ENCODE measurements around the gene EBF4.

Gene EBF4

DNA sequence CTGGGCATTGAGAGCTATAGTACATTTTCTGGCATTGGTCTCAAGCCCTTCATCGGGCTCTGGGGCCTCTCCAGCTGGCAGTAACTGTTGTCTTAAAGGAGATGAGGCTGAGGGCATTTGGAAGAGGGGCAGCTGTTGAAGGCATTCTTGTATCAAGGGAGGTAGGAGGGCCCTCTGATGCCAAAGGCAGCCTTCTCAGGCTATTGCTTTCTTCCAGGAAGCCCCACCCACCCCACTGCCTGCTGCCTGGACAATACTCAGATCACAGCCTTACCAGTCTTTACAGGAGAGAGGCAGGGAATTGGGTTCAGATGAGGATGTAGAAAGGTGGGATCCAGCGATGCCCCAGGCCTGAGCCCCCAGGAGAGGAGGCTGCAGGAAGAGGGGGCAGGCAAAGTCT, 61.8 kb downstream of the EBF4 start:
- Mint-ChIP-seq H3K36me3 (ENCODE audit: insufficient read depth) (peaks cover 7% of the 10 kb centered on the region), H3K27me3 (peaks cover 0 to 47% of the 10 kb centered on the region in 2 donors), H3K4me3 (no peak overlapping the region), H3K9me3 (no peaks in the 10 kb centered on the region), H3K4me1 (ENCODE audit: low read depth in 2 of 2) (peaks cover 21 to 31% of the 10 kb centered on the region in 2 donors), H3K27ac (no peak overlapping the region)
- DNase-seq (no peak), ATAC-seq (replicated peaks) (no peak)

DNA sequence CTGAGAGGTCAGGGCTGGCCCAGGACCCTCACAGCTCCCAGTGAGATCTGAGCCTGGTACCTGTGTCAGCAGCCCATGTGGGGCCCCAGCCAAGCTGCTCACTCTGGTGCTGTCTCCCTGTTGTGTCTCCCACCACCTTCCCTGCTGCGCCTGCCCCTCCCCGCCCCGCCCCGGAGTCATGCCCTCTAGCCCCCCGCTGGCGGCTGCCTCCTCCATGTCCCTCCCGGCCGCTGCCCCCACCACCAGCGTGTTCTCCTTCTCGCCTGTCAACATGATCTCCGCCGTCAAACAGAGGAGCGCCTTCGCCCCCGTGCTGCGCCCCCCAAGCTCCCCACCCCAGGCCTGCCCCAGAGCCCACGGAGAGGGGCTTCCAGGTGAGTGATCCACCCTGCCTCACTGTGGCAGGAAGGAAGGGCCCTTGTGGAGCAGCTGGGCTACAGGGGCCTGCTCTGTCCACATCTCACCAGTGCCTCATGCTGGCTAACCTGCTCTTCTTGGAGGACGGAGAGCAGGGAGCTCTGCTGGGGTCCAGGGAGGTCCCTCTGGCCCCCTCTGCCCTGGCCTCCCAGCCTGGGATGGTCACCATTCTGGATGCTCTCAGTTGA, 63.0 kb downstream of the EBF4 start:
- Mint-ChIP-seq H3K27me3 (peaks cover under 1 to 56% of the 10 kb centered on the region in 2 donors), H3K9me3 (no peaks in the 10 kb centered on the region), H3K4me3 (no peak overlapping the region), H3K27ac (no peak overlapping the region), H3K4me1 (ENCODE audit: low read depth in 2 of 2) (peaks cover 15 to 26% of the 10 kb centered on the region in 2 donors), H3K36me3 (ENCODE audit: insufficient read depth) (peaks cover 7% of the 10 kb centered on the region)
- no peak for ATAC-seq (replicated peaks)
- no peak for DNase-seq

DNA sequence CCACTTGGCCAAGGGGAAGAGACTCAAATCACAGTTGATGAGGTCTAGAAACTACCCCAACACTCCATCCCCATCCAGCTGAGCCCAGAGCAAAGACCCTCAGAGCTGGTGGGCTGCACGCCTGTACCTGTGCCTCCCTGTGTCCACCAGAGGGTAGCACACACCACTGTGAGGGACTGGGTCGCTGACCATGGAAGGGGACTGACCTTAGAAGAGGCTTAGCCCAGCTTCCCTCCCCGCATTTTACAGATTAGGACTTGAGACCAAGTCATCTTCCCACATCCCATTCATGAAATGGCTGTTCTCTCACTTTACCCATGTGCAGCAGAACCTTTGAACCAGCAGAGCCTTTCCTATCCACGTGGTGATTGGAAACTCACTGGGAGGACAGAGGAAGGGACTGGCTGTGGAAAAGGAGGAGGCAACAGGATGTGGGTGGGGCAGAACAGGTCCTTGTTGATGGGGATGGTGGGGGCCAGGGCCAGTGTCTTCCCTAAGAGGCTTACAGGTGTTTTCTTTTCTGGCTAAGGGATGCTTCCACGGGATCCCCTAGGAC, 63.6 kb downstream of the EBF4 start:
- no peak overlapping the region for H3K4me3 Mint-ChIP-seq
- H3K4me1 Mint-ChIP-seq (ENCODE audit: low read depth in 2 of 2) = peaks cover 9 to 23% of the 10 kb centered on the region in 2 donors
- ATAC-seq (replicated peaks) (no peak), DNase-seq (no peak)
- H3K36me3 Mint-ChIP-seq (ENCODE audit: insufficient read depth) = peaks cover 7% of the 10 kb centered on the region
- H3K27me3 Mint-ChIP-seq = peaks cover 6 to 62% of the 10 kb centered on the region in 2 donors
- H3K9me3 Mint-ChIP-seq = no peaks in the 10 kb centered on the region
- H3K27ac Mint-ChIP-seq = no peak overlapping the region

DNA sequence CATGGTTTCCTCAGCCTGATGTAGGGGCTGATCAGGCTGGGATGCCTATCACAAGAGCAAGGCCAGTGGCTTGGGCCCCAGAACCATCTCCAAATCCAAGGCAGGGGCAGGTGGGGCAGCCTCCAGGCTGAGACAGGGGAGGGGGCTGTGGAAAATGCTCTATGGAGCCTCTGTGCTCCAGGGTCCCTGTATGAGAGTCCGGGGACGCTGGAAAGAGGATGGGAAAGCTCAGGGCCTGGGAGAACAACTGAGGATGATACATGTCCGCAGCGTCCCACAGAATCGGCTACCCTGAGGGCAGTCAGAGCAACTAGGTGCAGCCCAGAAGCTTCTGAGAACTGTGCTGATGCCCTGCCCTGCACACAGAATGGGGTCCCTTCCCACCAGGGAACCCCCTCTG, 64.4 kb downstream of the EBF4 start:
- Mint-ChIP-seq H3K9me3 (no peaks in the 10 kb centered on the region), H3K4me1 (ENCODE audit: low read depth in 2 of 2) (peaks cover 9 to 23% of the 10 kb centered on the region in 2 donors), H3K4me3 (no peak overlapping the region), H3K36me3 (ENCODE audit: insufficient read depth) (peaks cover 7% of the 10 kb centered on the region), H3K27ac (no peak overlapping the region), H3K27me3 (peaks cover 9 to 65% of the 10 kb centered on the region in 2 donors)
- ATAC-seq (replicated peaks) (no peak), DNase-seq (no peak)

DNA sequence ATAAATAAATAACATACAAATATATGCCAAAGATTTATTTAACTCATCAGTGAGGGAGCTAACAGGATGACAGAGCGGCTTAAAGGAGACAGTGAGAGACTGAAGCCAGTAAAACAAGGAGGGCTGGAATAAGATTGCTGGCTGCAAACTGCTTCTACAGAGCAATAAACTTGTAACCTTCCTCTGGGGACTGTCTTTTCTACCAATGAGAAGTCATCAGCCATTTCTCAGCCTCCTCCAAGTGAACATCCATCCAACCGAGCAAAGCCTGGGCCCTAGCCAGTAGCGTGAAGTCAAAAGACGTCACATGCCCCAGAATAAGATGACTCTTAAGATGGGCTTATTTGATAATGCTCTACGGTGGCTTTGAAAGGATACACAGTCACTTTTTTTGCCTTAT, 65.4 kb downstream of the EBF4 start:
- Mint-ChIP-seq H3K9me3 (no peaks in the 10 kb centered on the region), H3K4me1 (ENCODE audit: low read depth in 2 of 2) (peaks cover 8 to 20% of the 10 kb centered on the region in 2 donors), H3K27me3 (peaks cover 9 to 72% of the 10 kb centered on the region in 2 donors), H3K4me3 (no peak overlapping the region), H3K27ac (peak overlapping the region in 1 of 2 donors; percentile 32), H3K36me3 (ENCODE audit: insufficient read depth) (peaks cover 7% of the 10 kb centered on the region)
- DNase-seq (no peak), ATAC-seq (replicated peaks) (no peak)

DNA sequence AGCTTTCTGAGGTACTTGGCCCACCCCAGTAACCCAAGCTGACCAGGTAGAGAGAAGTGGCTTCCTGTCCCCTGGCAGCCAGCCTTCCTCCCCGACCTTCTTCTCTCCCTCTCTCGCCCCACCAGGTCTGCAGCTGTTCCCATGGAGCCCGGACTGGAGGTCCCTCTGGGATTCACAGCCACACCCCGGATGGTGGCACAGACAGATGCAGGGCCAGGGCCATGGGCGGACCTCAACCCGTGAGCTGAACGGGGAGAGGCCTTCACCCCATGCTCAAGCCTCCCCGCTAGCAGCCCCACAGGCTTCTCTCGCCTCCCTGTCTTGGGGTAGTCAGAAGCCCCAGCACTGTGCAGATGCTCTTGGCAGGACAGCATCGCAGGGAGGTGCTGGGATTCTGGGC, 66.6 kb downstream of the EBF4 start:
- Mint-ChIP-seq H3K4me1 (ENCODE audit: low read depth in 2 of 2) (peaks cover 4 to 11% of the 10 kb centered on the region in 2 donors), H3K36me3 (ENCODE audit: insufficient read depth) (peaks cover 3% of the 10 kb centered on the region), H3K9me3 (no peaks in the 10 kb centered on the region), H3K27ac (no peak overlapping the region), H3K27me3 (peaks cover 9 to 80% of the 10 kb centered on the region in 2 donors), H3K4me3 (no peak overlapping the region)
- DNase-seq (no peak), ATAC-seq (replicated peaks) (no peak)

DNA sequence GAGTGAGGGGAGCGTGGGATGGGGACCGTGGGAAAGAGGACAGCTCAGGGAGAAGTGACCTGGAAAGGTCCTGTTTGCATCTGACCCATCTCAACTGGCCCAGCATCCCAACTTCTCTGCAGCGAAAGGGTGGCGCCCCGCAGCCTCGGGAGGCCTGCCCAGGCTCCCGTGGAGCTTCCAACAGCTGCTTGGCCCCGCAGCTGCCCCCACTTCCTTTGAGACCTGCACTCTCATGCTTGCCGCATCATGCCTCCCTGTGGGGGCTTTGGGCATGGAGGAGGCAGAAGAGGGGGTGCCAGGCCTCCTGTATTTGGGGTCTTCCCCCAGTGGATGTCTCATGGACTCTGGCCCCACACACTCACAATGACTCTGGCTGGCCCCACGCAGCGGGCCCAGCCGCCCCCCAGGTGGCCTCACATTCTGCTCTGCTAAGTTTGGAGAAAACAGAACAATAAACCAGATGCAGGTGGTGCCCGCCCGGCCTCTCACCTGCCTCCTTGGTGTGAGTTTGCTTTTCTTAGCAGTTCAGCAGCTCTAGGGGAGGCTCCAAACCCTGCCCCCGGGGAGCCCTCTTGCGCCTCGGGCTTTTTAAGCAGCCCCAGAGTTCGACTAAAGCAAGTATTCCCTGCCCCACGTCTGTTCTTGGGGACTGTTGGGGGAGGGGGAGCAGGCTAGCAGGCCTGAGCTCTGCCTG, 67.2 kb downstream of the EBF4 start:
- Mint-ChIP-seq H3K4me3 (no peak overlapping the region), H3K27me3 (peaks cover 9 to 77% of the 10 kb centered on the region in 2 donors), H3K9me3 (no peaks in the 10 kb centered on the region), H3K27ac (no peak overlapping the region), H3K36me3 (ENCODE audit: insufficient read depth) (peaks cover 3% of the 10 kb centered on the region), H3K4me1 (ENCODE audit: low read depth in 2 of 2) (peaks cover 4 to 10% of the 10 kb centered on the region in 2 donors)
- DNase-seq (no peak), ATAC-seq (replicated peaks) (no peak)

DNA sequence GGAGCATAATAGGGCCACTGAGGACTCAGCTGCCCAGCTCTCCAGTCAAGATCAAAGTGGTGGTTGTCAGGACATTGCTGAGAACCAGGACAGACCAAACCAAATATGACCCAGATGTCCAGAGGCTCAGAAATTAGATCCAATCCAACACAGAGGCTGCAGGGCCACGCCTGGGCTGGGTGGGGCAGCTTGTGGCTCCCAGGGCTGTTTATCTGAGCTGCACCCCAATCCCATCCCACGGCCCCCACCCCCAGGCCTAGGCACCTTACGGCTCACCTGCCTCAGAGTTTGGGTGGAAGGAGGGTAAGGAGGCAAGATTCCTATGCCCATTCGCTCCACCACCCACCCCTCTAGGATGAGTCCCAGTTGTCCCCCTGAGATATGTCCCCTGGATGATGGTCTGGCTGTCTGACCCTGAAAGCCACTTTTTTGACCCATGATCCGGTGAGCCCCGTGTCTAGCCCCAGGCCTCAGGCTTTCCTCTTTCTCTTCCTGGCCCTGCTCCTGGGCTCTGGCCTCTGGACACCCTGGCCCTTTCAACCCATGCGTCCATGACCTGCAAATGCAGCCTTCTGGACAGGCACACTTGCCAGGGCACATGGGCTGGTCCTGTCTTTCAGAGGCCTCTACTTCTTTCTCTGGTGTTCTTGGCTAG, 67.8 kb downstream of the EBF4 start:
- Mint-ChIP-seq H3K27me3 (peaks cover 9 to 74% of the 10 kb centered on the region in 2 donors), H3K36me3 (ENCODE audit: insufficient read depth) (peaks cover 3% of the 10 kb centered on the region), H3K4me3 (no peak overlapping the region), H3K9me3 (no peaks in the 10 kb centered on the region), H3K27ac (no peak overlapping the region), H3K4me1 (ENCODE audit: low read depth in 2 of 2) (peaks cover 4 to 10% of the 10 kb centered on the region in 2 donors)
- no peak for ATAC-seq (replicated peaks)
- DNase-seq = no peak

DNA sequence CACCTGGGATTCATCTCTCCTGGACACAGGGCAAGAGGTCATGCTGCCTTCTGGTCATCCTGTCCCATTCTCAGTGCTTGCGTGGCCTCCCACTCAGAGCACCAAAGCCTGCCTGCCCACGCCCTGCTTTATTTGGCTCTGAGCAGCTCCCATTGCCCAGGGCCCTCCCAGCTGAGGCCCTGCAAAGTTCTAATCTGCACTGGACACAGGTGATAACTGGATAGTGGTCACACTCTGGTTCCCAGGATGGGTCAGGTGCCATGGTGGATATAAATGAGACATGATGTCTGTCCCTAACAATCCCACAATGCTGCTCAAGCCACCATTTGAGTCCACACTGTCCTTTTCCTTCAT, 68.3 kb downstream of the EBF4 start:
- DNase-seq = no peak
- Mint-ChIP-seq H3K4me3 (no peak overlapping the region), H3K36me3 (ENCODE audit: insufficient read depth) (peaks cover 3% of the 10 kb centered on the region), H3K9me3 (no peaks in the 10 kb centered on the region), H3K27me3 (peaks cover 9 to 70% of the 10 kb centered on the region in 2 donors), H3K27ac (no peak overlapping the region), H3K4me1 (ENCODE audit: low read depth in 2 of 2) (peaks cover 4 to 9% of the 10 kb centered on the region in 2 donors)
- ATAC-seq (replicated peaks) = no peak

DNA sequence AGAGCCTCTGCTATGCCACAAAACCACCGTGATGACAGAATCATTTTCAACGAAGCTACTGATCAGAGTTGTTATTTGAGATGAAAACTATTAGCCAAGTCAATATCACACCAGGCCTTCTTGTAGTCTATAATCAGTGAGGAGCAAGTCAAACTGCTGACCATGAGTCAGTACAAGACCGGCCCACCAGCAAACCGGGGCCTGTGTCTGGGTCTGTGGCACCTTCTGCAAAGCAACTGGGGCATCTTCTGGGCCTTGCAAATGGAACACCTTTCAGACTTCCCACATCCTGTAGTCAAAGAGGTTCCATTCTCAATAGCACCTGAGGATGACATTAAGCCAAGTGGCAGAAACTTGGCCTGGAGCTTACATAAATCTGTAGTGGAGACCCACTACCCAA, 69.3 kb downstream of the EBF4 start:
- peaks cover 0 to 3% of the 10 kb centered on the region in 2 donors for H3K4me1 Mint-ChIP-seq (ENCODE audit: low read depth in 2 of 2)
- H3K36me3 Mint-ChIP-seq (ENCODE audit: insufficient read depth) = no peaks in the 10 kb centered on the region
- no peaks in the 10 kb centered on the region for H3K9me3 Mint-ChIP-seq
- no peak overlapping the region for H3K27ac Mint-ChIP-seq
- ATAC-seq (replicated peaks) (no peak), DNase-seq (no peak)
- no peak overlapping the region for H3K4me3 Mint-ChIP-seq
- peaks cover 10 to 61% of the 10 kb centered on the region in 2 donors for H3K27me3 Mint-ChIP-seq

DNA sequence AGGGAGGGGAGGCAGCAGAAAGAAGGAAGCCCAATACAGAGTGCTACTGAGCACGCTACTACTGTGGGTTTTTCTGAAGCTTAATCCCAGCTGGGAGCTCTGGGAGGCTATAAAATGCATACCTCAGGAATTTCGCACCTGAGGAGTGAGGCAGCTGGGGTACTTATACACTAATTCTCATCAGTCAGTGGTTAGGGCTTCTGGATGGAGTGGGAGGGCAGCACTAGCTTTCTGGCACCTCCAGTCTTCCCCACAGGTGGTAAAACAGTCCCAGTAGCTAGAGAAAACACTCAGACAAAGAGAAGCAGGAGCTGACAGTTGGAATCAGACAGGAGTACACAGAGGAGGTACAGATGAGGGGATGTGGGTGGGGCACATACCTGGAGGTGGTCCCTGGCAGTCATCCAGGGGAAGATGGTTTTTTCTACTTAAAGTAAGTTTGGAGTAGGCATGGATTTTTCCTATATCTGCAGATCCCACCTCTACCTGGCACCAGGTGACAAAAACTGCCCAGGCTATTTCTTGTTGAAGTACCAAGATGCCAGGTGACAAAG, 70.1 kb downstream of the EBF4 start:
- Mint-ChIP-seq H3K4me3 (no peak overlapping the region), H3K9me3 (no peaks in the 10 kb centered on the region), H3K36me3 (ENCODE audit: insufficient read depth) (no peaks in the 10 kb centered on the region), H3K27me3 (peaks cover 18 to 61% of the 10 kb centered on the region in 2 donors), H3K27ac (no peak overlapping the region), H3K4me1 (ENCODE audit: low read depth in 2 of 2) (peaks cover 0 to 3% of the 10 kb centered on the region in 2 donors)
- DNase-seq (no peak), ATAC-seq (replicated peaks) (no peak)

DNA sequence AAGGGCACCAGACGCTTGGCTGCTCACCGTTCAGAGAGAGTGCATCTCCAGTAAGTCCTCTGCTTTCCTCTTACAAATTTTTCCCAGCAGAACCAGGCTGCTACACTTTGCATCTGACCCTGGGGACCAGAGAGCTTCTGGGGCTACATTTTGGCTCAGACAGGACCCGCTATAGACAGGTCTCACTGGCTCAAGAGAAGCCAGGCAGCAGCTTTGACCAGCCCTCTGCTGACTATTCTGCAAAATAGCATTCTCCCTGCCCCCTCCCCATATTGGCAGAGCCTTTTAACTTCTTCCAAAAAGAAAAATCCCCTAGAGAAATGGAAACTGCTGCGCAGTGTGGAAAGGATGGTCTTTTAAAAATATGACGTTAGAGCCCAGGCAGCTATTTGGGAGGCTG, 70.6 kb downstream of the EBF4 start:
- Mint-ChIP-seq H3K4me1 (ENCODE audit: low read depth in 2 of 2) (peaks cover 0 to 3% of the 10 kb centered on the region in 2 donors), H3K27me3 (peaks cover 20 to 63% of the 10 kb centered on the region in 2 donors), H3K9me3 (no peaks in the 10 kb centered on the region), H3K4me3 (no peak overlapping the region), H3K36me3 (ENCODE audit: insufficient read depth) (no peaks in the 10 kb centered on the region), H3K27ac (no peak overlapping the region)
- ATAC-seq (replicated peaks) (no peak), DNase-seq (no peak)

DNA sequence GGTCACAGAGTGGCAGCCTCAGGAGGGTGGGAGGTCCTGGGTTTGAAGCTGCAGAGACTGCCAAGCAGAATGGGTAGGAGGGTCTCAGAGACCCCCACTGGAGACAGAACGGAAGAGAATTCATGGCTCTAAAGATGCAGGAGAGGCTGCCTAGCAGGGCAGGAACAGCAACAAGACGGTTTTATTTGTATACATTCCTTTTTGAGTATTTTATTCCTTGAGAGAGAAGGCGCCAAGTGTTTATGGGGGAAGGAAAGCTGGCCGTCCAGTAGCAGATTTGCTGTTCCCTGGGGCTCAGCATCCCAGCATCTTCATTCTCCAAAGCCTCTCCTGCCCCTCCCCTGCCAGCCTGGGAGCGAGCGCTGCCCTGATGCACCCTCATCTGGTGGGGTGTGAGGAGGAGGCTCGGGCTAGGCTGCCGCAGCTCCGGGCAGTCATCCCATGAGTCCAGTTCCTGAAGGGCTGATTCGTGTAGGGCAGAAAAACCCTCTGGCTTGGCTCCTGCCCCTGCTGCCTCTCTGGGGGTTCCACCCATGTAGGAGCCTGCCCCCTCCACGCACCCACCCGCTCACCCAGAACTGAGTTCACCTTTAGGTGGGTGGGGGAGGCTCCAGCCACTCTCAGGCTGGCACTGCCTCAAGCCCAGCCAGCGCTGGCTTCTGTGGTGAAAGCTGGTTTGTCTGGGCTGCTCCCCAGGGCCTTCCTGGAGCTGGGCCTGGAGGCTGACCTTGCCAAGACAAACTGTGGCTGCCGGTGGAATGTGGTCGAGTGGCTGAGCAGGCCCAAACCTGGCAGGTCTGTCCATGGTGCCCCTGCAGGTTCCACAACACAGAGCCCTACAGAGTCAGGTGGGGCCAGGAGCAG, 75.4 kb downstream of the EBF4 start:
- DNase-seq = no peak
- ATAC-seq (replicated peaks) = no peak
- Mint-ChIP-seq H3K27ac (no peak overlapping the region), H3K36me3 (ENCODE audit: insufficient read depth) (no peaks in the 10 kb centered on the region), H3K27me3 (peaks cover 16 to 53% of the 10 kb centered on the region in 2 donors), H3K4me3 (no peak overlapping the region), H3K4me1 (ENCODE audit: low read depth in 2 of 2) (peaks cover 0 to 9% of the 10 kb centered on the region in 2 donors), H3K9me3 (no peaks in the 10 kb centered on the region)
